GM19372 (cell line): Measurements from ENCODE around the gene PLEKHG1.

Source experiments
- ATAC-seq: cut with Tn5 transposase; IDR thresholded peaks from one replicate; pipeline ENCODE4 v1.9.1; 2021; ENCODE audit warnings: mild to moderate bottlenecking, low read depth, moderate library complexity; ENCODE audit not compliant: unreplicated experiment

PLEKHG1 gene

GRCh38 chr6:150636808-150637207, 37.1 kb downstream of the PLEKHG1 start:
- no peak for ATAC-seq

DNA sequence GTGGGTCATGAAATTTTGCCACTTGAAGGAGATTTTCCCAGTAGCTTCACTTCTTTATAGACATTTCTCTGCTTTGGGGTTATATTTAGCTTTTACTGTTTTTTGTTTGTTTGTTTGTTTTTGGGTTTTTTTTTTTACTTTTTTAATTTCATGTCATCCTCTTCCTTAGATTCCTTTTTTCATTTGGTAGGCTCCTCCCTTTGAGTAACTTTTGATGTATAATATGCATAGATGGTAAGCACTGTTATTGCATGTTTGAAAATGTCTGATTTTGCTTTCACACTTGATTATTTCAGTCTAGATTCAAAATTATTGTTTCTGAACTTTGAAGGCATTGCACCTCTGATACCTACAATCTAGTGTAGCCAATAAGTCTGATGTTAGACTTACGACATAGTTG, 37.6 kb downstream of the PLEKHG1 start:
- no peak for ATAC-seq

DNA sequence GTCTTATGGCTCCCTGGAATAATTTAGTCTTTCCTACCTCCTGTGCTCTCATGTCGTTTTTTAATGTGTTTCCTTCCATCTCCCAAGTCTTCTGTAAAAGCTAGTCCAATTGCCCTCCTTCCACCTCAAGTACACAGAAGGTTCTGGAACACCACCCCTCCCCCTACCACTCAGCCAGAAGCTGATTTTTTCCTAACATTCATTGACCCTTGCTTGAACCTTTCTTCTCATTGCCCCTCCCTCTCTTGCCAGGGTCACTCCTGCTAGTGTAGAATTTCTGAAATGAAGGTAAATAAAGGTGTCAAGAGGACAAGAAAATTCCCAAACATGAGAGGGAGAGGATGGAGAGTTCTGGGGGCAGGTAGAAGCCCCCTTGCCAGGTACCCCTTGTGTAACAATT, 38.6 kb downstream of the PLEKHG1 start:
- ATAC-seq = no peak

GRCh38 chr6:150638765-150639164, 39.1 kb downstream of the PLEKHG1 start:
- ATAC-seq = no peak

DNA sequence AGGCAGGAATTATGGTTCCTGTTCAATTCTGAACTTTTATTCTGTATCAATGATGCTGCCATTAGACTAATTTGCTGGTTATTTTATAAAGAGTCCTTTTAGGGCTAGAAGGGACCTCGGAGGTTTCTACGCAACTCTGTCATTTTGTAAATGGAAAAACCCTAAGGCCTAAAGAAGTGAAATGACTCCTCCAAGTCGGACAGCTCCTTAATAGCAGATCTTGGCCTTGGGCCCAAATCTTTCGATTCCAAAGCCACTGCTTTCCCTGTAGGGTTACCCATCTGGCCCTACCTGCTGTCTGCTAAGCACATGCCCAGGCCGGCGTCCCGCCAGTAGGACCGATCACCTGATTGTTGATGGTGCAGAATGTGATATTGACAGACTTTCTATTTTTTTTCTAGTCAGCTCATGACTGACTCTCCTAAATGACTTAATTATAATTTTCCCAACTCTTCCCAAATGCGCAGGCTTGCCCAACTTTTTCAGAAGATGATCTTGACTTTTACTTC, 40.2 kb downstream of the PLEKHG1 start:
- ATAC-seq = no peak

DNA sequence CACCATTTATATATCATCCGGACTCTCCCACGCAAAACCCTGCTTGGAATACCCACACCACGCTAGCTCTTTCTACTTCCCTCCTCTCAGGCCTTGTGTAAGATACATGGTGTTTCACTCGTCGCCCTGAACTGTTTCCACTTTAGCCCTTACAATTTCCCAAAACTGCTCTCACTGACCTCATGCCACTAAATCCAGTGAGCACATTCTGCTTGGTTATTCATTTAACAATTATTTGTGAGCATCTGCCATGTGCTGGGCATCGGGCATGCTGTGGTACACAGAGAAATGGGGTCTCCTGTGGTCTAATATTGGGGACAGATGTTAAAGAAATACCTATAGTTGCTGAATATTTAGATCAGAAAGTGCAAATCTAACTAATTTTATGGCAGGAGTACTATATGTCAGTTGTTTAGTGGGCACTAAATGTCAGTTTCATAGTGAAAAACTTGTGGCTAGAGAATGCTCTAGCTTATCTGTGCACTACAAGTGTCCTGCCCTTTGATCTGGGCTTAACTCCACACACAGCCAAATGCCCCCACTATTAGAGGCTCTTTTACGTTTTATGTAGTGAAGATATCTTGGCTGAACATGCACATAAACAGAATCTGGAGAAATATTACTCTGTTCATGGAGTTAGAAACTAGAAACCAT, 41.0 kb downstream of the PLEKHG1 start:
- no peak for ATAC-seq

GRCh38 chr6:150641398-150642139, 41.9 kb downstream of the PLEKHG1 start:
- no peak for ATAC-seq

DNA sequence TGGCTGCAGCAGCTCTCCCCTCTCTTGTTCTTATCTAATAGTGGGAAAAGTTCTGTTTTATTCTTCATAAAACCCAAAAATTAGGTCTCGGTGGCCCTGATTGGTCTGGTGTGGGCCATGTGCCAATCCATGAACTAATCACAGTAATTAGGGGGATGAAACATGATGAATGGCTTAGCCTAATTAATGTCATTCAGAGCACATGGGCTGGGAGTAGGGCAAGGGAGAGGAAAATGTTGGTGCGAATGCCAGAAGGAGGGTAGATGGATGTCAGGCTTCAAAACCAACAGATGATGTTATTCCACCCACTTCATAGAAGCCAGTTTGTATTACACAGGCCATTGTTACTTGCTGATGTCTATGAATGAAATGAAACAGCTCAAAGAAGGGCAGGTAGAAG, 46.5 kb downstream of the PLEKHG1 start:
- ATAC-seq = no peak

DNA sequence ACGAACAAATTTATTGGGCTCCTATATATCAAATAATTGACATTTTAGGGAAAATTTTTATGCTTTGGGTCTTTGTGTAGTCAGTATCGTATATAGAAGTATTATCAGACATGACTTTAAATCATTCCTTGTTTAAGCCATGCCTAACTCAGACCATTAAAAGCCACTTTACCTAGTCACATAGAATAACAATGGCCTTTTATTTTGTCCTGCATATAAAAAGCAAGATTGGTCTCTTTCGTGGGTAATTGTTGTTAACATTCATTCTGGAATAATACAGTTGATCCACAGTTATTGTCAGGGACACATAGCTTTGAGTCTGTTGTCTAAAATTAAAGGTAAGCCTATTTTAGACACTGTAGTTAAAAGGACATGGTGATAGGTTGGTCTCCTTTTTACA, 47.4 kb downstream of the PLEKHG1 start:
- ATAC-seq = no peak
